SU-DHL-6 (cell line): Measurements from ENCODE around the gene FLT1.

Source experiments
- H2AFZ ChIP-seq: fragments of 200-600 bp; sonication (generic); 2 replicates; pipeline ENCODE4 v1.6.1; 2014; ENCODE audit warnings: low read depth, mild to moderate bottlenecking, moderate library complexity, mixed read lengths, antibody characterized with exemption, low read length; ENCODE audit not compliant: severe bottlenecking
- H3F3A ChIP-seq: fragments of 200-600 bp; shearing (Covaris generic); 2 replicates; pipeline ENCODE4 v1.6.0; 2016; ENCODE audit warnings: antibody characterized with exemption, mild to moderate bottlenecking; ENCODE audit not compliant: insufficient read depth
- H3K27ac ChIP-seq: fragments of 200-600 bp; sonication (generic); 2 replicates; pipeline ENCODE4 v1.5.1; 2016; ENCODE audit warnings: low read depth, mild to moderate bottlenecking, low read length, moderate library complexity, mixed read lengths
- H3K27me3 ChIP-seq: fragments of 200-600 bp; sonication (generic), shearing (Covaris generic); 2 replicates; pipeline ENCODE4 v1.6.0; 2014; ENCODE audit warnings: mild to moderate bottlenecking, low read length
- H3K36me3 ChIP-seq: fragments of 200-600 bp; sonication (generic); 2 replicates; pipeline ENCODE4 v1.6.1; 2014; ENCODE audit warnings: mild to moderate bottlenecking, low read length, mixed read lengths
- H3K4me2 ChIP-seq: fragments of 300-600, 200-600 bp; shearing (Covaris generic), sonication (generic); 2 replicates; pipeline ENCODE4 v1.6.0; 2014; ENCODE audit warnings: low read length, low read depth, mild to moderate bottlenecking; ENCODE audit not compliant: poor library complexity, severe bottlenecking
- H3K4me3 ChIP-seq: fragments of 200-600 bp; sonication (generic); 2 replicates; pipeline ENCODE4 v1.5.1; 2014; ENCODE audit warnings: antibody characterized with exemption, low read length, mild to moderate bottlenecking, mixed read lengths; ENCODE audit not compliant: insufficient read depth, poor library complexity, severe bottlenecking
- H3K79me2 ChIP-seq: fragments of 200-600 bp; sonication (generic); 2 replicates; pipeline ENCODE4 v1.6.1; 2014; ENCODE audit warnings: mild to moderate bottlenecking, low read length, moderate library complexity; ENCODE audit not compliant: insufficient read depth
- H3K9ac ChIP-seq: fragments of 200-600 bp; sonication (generic); 2 replicates; pipeline ENCODE4 v1.7.0; 2014; ENCODE audit warnings: mild to moderate bottlenecking, low read length
- H3K9me2 ChIP-seq: fragments of 200-600 bp; sonication (generic); replicated peaks from 2 replicates; pipeline ENCODE4 v1.6.1; 2014; ENCODE audit warnings: low read length; ENCODE audit not compliant: insufficient read depth
- H3K9me3 ChIP-seq: fragments of 200-600 bp; sonication (generic); 2 replicates; pipeline ENCODE4 v1.6.1; 2014; ENCODE audit warnings: low read length, mixed read lengths; ENCODE audit not compliant: insufficient read depth
- H4K20me1 ChIP-seq: fragments of 200-600 bp; sonication (generic); 2 replicates; pipeline ENCODE4 v1.6.1; 2014; ENCODE audit warnings: low read depth, mild to moderate bottlenecking, antibody characterized with exemption, low read length, moderate library complexity, mixed read lengths
- CTCF ChIP-seq: fragments of 200-600 bp; sonication (generic); IDR thresholded peaks from one replicate; pipeline ENCODE4 v1.5.1; 2017; ENCODE audit warnings: antibody characterized with exemption, mild to moderate bottlenecking, low read length, moderate library complexity; ENCODE audit not compliant: insufficient read depth, poor library complexity, severe bottlenecking
- EZH2phosphoT487 ChIP-seq: fragments of 200-600 bp; sonication (generic), shearing (Covaris generic); conservative IDR thresholded peaks from 2 replicates; pipeline ENCODE4 v1.6.1; 2018; ENCODE audit warnings: mild to moderate bottlenecking, antibody characterized with exemption, low read length, moderate library complexity, mixed read lengths

The FLT1 gene

DNA sequence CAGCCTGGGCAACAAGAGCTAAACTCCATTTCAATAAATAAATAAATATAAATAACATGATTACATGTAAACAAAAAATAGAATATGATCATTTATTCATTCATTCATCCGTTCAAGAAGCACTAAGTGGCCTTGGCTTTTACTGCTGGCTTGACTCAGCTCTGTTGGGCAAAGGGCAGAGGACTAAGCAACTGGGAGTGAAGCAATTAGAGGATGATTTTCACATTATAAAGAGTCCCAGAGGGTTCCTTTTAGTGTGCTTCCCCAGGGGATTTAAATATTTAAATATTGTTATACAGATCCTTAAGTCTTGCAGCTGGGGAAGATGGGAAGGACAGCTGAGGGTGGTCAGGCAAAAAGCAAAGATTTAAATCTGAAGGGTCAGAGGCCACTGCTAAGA lies 34.9 kb upstream of the FLT1 start:
- no peaks in the 10 kb centered on the region for H4K20me1 ChIP-seq
- TF ChIP-seq EZH2phosphoT487 (no peak), CTCF (no peak)
- no peak overlapping the region for H3K9ac ChIP-seq
- no peak overlapping the region for H3K27ac ChIP-seq
- H3K79me2 ChIP-seq = no peaks in the 10 kb centered on the region
- no peaks in the 10 kb centered on the region for H3F3A ChIP-seq
- no peaks in the 10 kb centered on the region for H3K27me3 ChIP-seq
- no peak overlapping the region for H3K4me3 ChIP-seq
- H3K36me3 ChIP-seq = no peaks in the 10 kb centered on the region
- H3K9me3 ChIP-seq = no peaks in the 10 kb centered on the region
- no peak overlapping the region for H3K4me2 ChIP-seq
- H2AFZ ChIP-seq = no peak overlapping the region
- H3K9me2 ChIP-seq = no peaks in the 10 kb centered on the region

- no peak overlapping the region for H3K4me3 ChIP-seq
- no peaks in the 10 kb centered on the region for H4K20me1 ChIP-seq
- no peaks in the 10 kb centered on the region for H3K27me3 ChIP-seq
- H3K27ac ChIP-seq = no peak overlapping the region
- H3K79me2 ChIP-seq = no peaks in the 10 kb centered on the region
- H3K9me2 ChIP-seq = no peaks in the 10 kb centered on the region
- H3K36me3 ChIP-seq = no peaks in the 10 kb centered on the region
- H3F3A ChIP-seq = no peaks in the 10 kb centered on the region
- no peak overlapping the region for H3K4me2 ChIP-seq
- H2AFZ ChIP-seq = no peak overlapping the region
- no peak overlapping the region for H3K9ac ChIP-seq
- TF ChIP-seq EZH2phosphoT487 = no peak
- H3K9me3 ChIP-seq = no peaks in the 10 kb centered on the region
Measured at GRCh38 chr13:28528848-28529247, 33.9 kb upstream of the FLT1 start.

GRCh38 chr13:28528388-28528787 lies 33.5 kb upstream of the FLT1 start:
- TF ChIP-seq EZH2phosphoT487 = no peak
- H3K36me3 ChIP-seq = no peaks in the 10 kb centered on the region
- H3K79me2 ChIP-seq = no peaks in the 10 kb centered on the region
- no peaks in the 10 kb centered on the region for H3K9me3 ChIP-seq
- H3K27me3 ChIP-seq = no peaks in the 10 kb centered on the region
- H3K4me2 ChIP-seq = no peak overlapping the region
- no peak overlapping the region for H3K27ac ChIP-seq
- no peaks in the 10 kb centered on the region for H3K9me2 ChIP-seq
- H4K20me1 ChIP-seq = no peaks in the 10 kb centered on the region
- no peaks in the 10 kb centered on the region for H3F3A ChIP-seq
- H3K9ac ChIP-seq = no peak overlapping the region
- H3K4me3 ChIP-seq = no peak overlapping the region
- H2AFZ ChIP-seq = no peak overlapping the region

DNA sequence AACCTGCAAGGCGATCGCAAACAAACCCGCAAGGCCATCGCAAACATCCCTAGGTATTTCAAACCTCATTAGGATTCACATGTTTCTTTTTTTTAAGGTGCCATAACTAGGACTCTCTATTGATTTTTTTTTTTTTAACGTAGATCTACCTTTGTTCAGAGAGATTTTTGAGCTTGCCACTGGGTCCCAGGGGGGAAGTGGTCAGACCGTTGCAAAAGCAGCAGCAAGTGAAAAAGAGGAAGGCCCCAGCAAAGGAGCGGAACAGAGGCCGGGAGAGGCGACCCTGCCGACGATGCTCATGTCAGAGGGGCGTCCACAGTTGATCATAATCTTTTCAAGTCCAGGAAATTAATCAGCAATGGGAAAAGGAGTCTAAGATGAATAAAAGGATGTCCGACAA lies 32.7 kb upstream of the FLT1 start:
- no peak overlapping the region for H3K4me3 ChIP-seq

More for the DNA sequence above, 32.7 kb upstream of the FLT1 start:
- Histone ChIP-seq H3K9ac (no peak overlapping the region), H2AFZ (no peak overlapping the region), H3K79me2 (no peaks in the 10 kb centered on the region), H3K9me2 (no peaks in the 10 kb centered on the region), H3K27ac (no peak overlapping the region), H3K36me3 (no peaks in the 10 kb centered on the region), H3K27me3 (no peaks in the 10 kb centered on the region), H3K9me3 (no peaks in the 10 kb centered on the region), H4K20me1 (no peaks in the 10 kb centered on the region), H3F3A (no peaks in the 10 kb centered on the region), H3K4me2 (no peak overlapping the region)
- TF ChIP-seq CTCF (no peak), EZH2phosphoT487 (no peak)
